ENCODE results near the gene TMED7. TPM values are rescaled to one million over a fixed set of nuclear protein-coding genes. Genes with fewer than 3 reads are reported as not detected.

Gene TMED7
- total and polyA plus RNA-seq, 2 of the 13 experiments (the other 11 are each of a cell fraction or from before 2014, with no cell fraction given), result 58.0 to 113 TPM

DNA sequence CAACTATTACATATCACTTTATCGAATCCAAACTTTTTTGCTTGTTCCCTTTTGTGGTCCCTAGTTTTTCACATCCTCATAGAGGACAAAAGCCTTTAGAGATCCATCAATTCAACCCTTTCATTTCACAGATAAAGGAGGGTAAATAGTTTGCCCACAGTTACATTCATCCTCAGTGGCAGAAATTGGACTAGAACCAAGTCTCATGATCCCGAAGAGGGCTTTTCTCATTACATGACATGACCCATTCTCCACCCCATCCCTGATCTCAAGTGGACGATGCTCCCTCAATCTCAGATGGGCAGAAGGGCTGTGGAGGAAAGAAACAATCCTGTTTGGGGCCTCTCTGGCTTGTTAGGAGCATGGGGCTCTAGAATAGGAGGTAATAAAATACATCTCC, 46.6 kb downstream of the TMED7 start (continued):
- TF ChIP-seq, protein P1, sequence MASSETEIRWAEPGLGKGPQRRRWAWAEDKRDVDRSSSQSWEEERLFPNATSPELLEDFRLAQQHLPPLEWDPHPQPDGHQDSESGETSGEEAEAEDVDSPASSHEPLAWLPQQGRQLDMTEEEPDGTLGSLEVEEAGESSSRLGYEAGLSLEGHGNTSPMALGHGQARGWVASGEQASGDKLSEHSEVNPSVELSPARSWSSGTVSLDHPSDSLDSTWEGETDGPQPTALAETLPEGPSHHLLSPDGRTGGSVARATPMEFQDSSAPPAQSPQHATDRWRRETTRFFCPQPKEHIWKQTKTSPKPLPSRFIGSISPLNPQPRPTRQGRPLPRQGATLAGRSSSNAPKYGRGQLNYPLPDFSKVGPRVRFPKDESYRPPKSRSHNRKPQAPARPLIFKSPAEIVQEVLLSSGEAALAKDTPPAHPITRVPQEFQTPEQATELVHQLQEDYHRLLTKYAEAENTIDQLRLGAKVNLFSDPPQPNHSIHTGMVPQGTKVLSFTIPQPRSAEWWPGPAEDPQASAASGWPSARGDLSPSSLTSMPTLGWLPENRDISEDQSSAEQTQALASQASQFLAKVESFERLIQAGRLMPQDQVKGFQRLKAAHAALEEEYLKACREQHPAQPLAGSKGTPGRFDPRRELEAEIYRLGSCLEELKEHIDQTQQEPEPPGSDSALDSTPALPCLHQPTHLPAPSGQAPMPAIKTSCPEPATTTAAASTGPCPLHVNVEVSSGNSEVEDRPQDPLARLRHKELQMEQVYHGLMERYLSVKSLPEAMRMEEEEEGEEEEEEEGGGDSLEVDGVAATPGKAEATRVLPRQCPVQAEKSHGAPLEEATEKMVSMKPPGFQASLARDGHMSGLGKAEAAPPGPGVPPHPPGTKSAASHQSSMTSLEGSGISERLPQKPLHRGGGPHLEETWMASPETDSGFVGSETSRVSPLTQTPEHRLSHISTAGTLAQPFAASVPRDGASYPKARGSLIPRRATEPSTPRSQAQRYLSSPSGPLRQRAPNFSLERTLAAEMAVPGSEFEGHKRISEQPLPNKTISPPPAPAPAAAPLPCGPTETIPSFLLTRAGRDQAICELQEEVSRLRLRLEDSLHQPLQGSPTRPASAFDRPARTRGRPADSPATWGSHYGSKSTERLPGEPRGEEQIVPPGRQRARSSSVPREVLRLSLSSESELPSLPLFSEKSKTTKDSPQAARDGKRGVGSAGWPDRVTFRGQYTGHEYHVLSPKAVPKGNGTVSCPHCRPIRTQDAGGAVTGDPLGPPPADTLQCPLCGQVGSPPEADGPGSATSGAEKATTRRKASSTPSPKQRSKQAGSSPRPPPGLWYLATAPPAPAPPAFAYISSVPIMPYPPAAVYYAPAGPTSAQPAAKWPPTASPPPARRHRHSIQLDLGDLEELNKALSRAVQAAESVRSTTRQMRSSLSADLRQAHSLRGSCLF (CRISPR knock-in tag; IDR thresholded peaks at IDR 0.05; ENCODE audit: borderline replicate concordance), result no peak
- TF ChIP-seq NFKBIZ (CRISPR knock-in tag; IDR thresholded peaks at IDR 0.05), result no peak
- no peak for TF ChIP-seq ZNF205 (CRISPR knock-in tag; IDR thresholded peaks at IDR 0.05)

GRCh38 chr5:115578657-115579056, 47.2 kb downstream of the TMED7 start:
- FAIRE-seq, result no peak
- ChIA-PET POLR2A (no interaction called here), CTCF (ENCODE audit: low intra/inter-chr PET ratio, low total read pairs) (no interaction called here)
- WGBS (ENCODE audit: low lambda C conversion rate), result 5% methylated on average over 3 of the region's 3 CpGs
- no peak overlapping the region for H3K27ac ChIP-seq (ENCODE audit: extremely low read length, insufficient read depth, low read length)
- ATAC-seq, result no peak
- TF ChIP-seq HNRNPL (IDR thresholded peaks at IDR 0.05; ENCODE audit: low read depth, low read length), result no peak
- TF ChIP-seq ATF1 (CRISPR knock-in tag; IDR thresholded peaks at IDR 0.05), result no peak
- TF ChIP-seq MED13 (CRISPR knock-in tag; IDR thresholded peaks at IDR 0.05), result no peak
- TF ChIP-seq SP1 (IDR thresholded peaks at IDR 0.05), result no peak
- TF ChIP-seq SP1 (CRISPR knock-in tag; IDR thresholded peaks at IDR 0.05), result no peak
- no peaks in the 10 kb centered on the region for H3K9me3 ChIP-seq (ENCODE audit: low read length)
- H3K36me3 ChIP-seq (replicated peaks in 1 of 2; ENCODE audit: control insufficient read depth in 1 of 2, insufficient read depth in 2 of 2, low read length in 2 of 2), result no peaks in the 10 kb centered on the region
- no peak for DNase-seq (ENCODE audit: low spot score)
- H3K79me2 ChIP-seq (ENCODE audit: insufficient read depth, low read length), result no peaks in the 10 kb centered on the region
- no TSS peak for BruUV-seq (replicated peaks)
- H4K20me1 ChIP-seq (ENCODE audit: insufficient read depth, low read length), result no peaks in the 10 kb centered on the region
- H3K9ac ChIP-seq (ENCODE audit: insufficient read depth, low read depth, low read length), result no peak overlapping the region
- H2AFZ ChIP-seq (ENCODE audit: low read length), result no peak overlapping the region
- H3K4me3 ChIP-seq (replicated peaks in 1 of 3; ENCODE audit: insufficient read depth in 1 of 3, low read depth in 2 of 3, low read length in 3 of 3), result no peak overlapping the region
- in situ Hi-C loops (cut with HindIII; ENCODE audit: extremely low pct_ligation_motif_present, low pct_unique_long_range_greater_than_20kb) (no loop called here), intact Hi-C loops (cut with micrococcal nuclease; ENCODE audit: unreplicated experiment) (no loop called here)
- peaks cover 0 to 3% of the 10 kb centered on the region in 2 experiments; a peak in 2 of 5 replicates for H3K27me3 ChIP-seq (ENCODE audit: control insufficient read depth in 1 of 2, insufficient read depth in 2 of 2, low read length in 2 of 2)
- no peak overlapping the region for H3K4me2 ChIP-seq (ENCODE audit: low read depth, low read length)
- no peaks in the 10 kb centered on the region for H3K4me1 ChIP-seq (ENCODE audit: insufficient read depth, low read length)

Measured in HepG2 (cell line).